ENCODE results near the gene PRC1.

- peak in 1 of 2 donors; percentile 17 for TF ChIP-seq POLR2A (IDR thresholded peaks at IDR 0.05)
- TF ChIP-seq, protein P1, sequence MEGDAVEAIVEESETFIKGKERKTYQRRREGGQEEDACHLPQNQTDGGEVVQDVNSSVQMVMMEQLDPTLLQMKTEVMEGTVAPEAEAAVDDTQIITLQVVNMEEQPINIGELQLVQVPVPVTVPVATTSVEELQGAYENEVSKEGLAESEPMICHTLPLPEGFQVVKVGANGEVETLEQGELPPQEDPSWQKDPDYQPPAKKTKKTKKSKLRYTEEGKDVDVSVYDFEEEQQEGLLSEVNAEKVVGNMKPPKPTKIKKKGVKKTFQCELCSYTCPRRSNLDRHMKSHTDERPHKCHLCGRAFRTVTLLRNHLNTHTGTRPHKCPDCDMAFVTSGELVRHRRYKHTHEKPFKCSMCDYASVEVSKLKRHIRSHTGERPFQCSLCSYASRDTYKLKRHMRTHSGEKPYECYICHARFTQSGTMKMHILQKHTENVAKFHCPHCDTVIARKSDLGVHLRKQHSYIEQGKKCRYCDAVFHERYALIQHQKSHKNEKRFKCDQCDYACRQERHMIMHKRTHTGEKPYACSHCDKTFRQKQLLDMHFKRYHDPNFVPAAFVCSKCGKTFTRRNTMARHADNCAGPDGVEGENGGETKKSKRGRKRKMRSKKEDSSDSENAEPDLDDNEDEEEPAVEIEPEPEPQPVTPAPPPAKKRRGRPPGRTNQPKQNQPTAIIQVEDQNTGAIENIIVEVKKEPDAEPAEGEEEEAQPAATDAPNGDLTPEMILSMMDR (IDR thresholded peaks at IDR 0.05) = peak; percentile 23 to 96 (median 81)
Measured at GRCh38 chr15:91032919-91033803, 38.8 kb upstream of the PRC1 start.

All from Peyer's patch (tissue), 4 donors.